ENCODE data around the gene GOLIM4. TPM values are rescaled to one million over a fixed set of nuclear protein-coding genes. Genes with fewer than 3 reads are reported as not detected.

The GOLIM4 gene
- total RNA-seq, 1 donor from 2014 or later: 29.3 TPM

DNA sequence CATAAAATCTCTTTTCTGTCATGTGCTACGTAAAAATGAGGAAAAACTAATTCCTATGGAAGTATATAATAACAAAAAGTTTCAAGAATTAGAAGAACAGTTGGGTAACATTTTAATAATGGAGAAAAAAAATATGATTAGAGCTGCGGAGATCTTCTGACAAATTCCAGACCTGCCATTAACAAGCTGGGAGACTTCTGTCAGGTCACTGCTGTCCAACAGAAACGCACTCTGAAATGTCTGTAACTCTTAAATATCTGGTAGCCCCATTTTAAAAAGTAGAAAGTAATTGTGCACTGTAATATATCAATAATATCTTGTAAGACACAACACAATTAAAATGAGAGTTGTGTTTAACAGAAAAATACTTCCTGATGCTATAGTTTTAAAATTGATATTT is 15.7 kb downstream of the GOLIM4 start:
- H3K9me3 Mint-ChIP-seq: peaks cover 6% of the 10 kb centered on the region
- H3K27me3 Mint-ChIP-seq (ENCODE audit: low read depth): no peaks in the 10 kb centered on the region
- H3K36me3 Mint-ChIP-seq (ENCODE audit: low read depth): peaks cover 6% of the 10 kb centered on the region
- TF ChIP-seq, protein P1, sequence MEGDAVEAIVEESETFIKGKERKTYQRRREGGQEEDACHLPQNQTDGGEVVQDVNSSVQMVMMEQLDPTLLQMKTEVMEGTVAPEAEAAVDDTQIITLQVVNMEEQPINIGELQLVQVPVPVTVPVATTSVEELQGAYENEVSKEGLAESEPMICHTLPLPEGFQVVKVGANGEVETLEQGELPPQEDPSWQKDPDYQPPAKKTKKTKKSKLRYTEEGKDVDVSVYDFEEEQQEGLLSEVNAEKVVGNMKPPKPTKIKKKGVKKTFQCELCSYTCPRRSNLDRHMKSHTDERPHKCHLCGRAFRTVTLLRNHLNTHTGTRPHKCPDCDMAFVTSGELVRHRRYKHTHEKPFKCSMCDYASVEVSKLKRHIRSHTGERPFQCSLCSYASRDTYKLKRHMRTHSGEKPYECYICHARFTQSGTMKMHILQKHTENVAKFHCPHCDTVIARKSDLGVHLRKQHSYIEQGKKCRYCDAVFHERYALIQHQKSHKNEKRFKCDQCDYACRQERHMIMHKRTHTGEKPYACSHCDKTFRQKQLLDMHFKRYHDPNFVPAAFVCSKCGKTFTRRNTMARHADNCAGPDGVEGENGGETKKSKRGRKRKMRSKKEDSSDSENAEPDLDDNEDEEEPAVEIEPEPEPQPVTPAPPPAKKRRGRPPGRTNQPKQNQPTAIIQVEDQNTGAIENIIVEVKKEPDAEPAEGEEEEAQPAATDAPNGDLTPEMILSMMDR (conservative IDR thresholded peaks at IDR 0.05): no peak
- no peak overlapping the region for H3K4me3 Mint-ChIP-seq
- H3K27ac Mint-ChIP-seq (ENCODE audit: unreplicated experiment): no peak overlapping the region
- peaks cover 20% of the 10 kb centered on the region for H3K4me1 Mint-ChIP-seq
- DNase-seq (ENCODE audit: low read depth, low spot score): no peak

DNA sequence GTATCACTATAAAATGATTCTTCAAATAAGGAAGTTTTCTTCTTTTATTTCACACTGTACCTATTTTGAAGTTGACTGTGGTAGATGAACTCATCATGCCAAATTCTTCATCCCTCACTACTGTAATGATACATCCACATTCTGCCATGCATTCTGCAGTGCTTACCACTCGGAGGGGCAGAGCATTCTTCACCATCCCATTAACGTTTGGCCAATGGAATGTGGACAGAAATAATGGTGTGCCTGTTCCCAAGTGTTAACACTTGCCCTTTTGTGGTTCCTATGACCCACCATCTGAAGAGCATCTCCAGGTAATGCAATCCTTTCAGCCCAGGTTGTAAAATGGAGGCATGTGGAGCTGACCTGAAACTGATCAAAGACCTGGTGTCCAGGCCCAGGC is 18.6 kb downstream of the GOLIM4 start:
- no peak for DNase-seq (ENCODE audit: low read depth, low spot score)
- H3K9me3 Mint-ChIP-seq: peaks cover 3% of the 10 kb centered on the region
- TF ChIP-seq, protein P1 (conservative IDR thresholded peaks at IDR 0.05): no peak
- no peak overlapping the region for H3K4me3 Mint-ChIP-seq
- H3K27me3 Mint-ChIP-seq (ENCODE audit: low read depth): no peaks in the 10 kb centered on the region
- peaks cover 6% of the 10 kb centered on the region for H3K36me3 Mint-ChIP-seq (ENCODE audit: low read depth)
- H3K4me1 Mint-ChIP-seq: peaks cover 15% of the 10 kb centered on the region
- no peak overlapping the region for H3K27ac Mint-ChIP-seq (ENCODE audit: unreplicated experiment)

DNA sequence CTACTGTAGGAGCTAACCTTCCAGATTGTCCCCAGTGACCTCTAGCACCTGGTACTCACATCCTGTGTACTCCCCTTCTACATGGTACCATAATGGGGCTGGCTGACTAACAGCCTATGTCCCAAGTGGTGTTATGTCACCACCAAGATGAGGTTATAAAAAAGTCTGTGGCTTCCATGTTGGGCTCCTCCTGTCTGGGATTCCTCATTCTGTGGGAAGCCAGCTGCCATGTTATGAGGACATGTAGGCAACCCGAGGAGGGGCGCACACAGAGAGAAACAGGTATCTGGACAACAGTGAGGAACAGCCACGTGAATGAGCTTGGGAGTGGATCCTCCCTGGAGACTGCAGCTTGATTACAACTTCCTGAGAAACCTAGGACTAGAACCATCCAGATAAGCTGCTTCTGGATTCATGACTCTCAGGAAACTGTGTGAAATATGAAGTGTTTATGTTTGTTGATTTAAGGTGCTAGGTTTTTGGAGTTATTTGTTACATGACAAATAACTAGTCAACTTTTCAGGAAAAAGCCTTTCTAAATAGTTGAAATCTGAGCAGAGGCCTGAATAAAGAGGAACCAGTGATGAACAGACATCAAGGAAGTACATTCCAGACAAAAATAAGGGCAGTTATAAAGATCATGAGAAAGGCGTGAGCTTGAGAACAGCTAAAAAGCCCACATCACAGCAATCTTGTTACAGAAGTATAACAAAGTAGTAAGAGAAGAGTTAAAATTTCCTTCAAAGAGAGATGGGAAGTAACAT is 21.7 kb downstream of the GOLIM4 start:
- TF ChIP-seq, protein P1 (conservative IDR thresholded peaks at IDR 0.05): no peak
- Mint-ChIP-seq H3K9me3 (peaks cover 3% of the 10 kb centered on the region), H3K27me3 (ENCODE audit: low read depth) (no peaks in the 10 kb centered on the region), H3K4me3 (no peak overlapping the region), H3K4me1 (peaks cover 9% of the 10 kb centered on the region), H3K27ac (ENCODE audit: unreplicated experiment) (no peak overlapping the region), H3K36me3 (ENCODE audit: low read depth) (peaks cover 6% of the 10 kb centered on the region)
- DNase-seq (ENCODE audit: low read depth, low spot score): no peak

DNA sequence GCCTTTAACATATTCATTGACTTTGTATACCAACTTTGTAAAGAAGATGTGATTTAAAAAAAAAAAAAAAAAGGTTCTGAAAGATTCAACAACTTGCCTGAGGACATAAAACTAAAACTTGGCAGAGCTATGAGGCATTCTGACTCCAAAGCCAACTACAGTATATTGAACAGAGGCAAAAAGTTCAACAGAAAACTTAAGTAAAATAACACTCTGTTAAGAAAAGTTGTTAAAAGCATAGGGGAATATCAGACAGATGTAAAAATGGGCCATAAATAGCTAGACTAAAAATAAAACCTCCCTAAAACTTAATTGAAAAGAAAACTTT is 23.4 kb downstream of the GOLIM4 start:
- Mint-ChIP-seq H3K4me3 (no peak overlapping the region), H3K9me3 (peaks cover 3% of the 10 kb centered on the region), H3K27me3 (ENCODE audit: low read depth) (no peaks in the 10 kb centered on the region), H3K36me3 (ENCODE audit: low read depth) (peaks cover 6% of the 10 kb centered on the region), H3K4me1 (peaks cover 4% of the 10 kb centered on the region), H3K27ac (ENCODE audit: unreplicated experiment) (no peak overlapping the region)
- no peak for DNase-seq (ENCODE audit: low read depth, low spot score)
- TF ChIP-seq, protein P1 (conservative IDR thresholded peaks at IDR 0.05): no peak

DNA sequence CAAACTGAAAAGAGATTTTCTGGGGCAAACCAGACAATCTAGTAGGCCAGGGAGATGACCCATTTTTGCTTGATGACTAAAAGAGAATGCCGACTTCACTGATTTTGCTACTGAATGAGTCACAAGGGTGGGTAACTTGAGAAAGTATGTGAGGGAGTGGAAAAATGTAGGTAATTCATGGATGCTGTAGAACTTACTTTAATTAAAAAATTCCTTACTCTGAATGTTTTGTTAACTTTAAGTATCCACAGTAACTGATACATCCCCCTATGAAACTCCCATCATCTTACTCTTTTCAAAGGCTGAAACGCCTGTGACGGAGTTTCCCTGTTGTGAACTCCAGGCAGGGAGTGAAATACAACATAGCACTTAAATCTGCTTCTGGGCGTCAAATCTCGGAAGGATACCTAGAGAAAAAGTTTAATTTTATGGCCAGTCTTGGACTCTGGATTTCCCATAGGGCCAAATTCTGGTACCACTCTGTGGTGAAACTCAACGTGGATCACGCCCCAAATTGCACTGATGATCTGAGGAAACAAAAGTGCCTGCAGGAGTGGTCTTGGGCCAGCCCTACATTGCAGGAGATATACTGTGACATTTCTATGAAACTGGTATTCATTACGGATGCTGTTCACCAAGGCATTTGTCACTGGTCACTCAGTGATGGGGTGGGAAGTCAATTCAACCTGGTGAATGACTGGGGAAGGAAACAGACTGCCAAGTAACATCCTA is 24.0 kb downstream of the GOLIM4 start:
- no peak overlapping the region for H3K4me3 Mint-ChIP-seq
- no peaks in the 10 kb centered on the region for H3K27me3 Mint-ChIP-seq (ENCODE audit: low read depth)
- no peaks in the 10 kb centered on the region for H3K9me3 Mint-ChIP-seq
- H3K27ac Mint-ChIP-seq (ENCODE audit: unreplicated experiment): no peak overlapping the region
- H3K36me3 Mint-ChIP-seq (ENCODE audit: low read depth): peaks cover 2% of the 10 kb centered on the region
- peaks cover 4% of the 10 kb centered on the region for H3K4me1 Mint-ChIP-seq
- TF ChIP-seq, protein P1 (conservative IDR thresholded peaks at IDR 0.05): no peak
- no peak for DNase-seq (ENCODE audit: low read depth, low spot score)

Measured in neural crest cell (in vitro differentiated cells).